GM21390 (cell line): ENCODE data around the gene FNTB.
"Not testable (repeated sequence)": the region's sequence is repeated elsewhere in the genome, so short reads cannot be mapped to it uniquely, and the experiment has no call there.

ENCODE experiments used
- ATAC-seq: cut with Tn5 transposase; IDR thresholded peaks from one replicate; pipeline ENCODE4 v1.9.1; 2021; ENCODE audit not compliant: unreplicated experiment

Gene FNTB

GRCh38 chr14:65011538-65011937, 24.8 kb downstream of the FNTB start:
- ATAC-seq: no peak

GRCh38 chr14:65012353-65012752, 25.7 kb downstream of the FNTB start:
- ATAC-seq: no peak

DNA sequence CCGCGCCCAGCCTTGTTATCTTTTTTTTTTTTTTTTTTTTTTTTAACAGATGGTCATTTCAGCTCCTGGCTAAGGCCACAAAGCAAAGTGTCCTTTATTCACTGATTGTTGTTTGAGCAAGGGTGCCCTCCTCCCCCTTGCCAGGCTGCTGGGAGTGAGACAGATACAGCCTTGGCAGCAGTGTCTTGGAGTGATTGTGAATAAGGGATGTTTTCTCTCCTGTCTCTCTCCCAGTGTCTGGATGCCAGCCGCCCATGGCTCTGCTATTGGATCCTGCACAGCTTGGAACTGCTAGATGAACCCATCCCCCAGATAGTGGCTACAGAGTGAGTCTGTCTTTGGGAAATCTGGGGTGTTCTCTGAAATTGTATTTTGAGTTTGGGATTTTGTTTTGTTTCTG, 28.7 kb downstream of the FNTB start:
- no peak for ATAC-seq

- ATAC-seq: no peak
Measured at GRCh38 chr14:65016471-65016870, 29.8 kb downstream of the FNTB start.

DNA sequence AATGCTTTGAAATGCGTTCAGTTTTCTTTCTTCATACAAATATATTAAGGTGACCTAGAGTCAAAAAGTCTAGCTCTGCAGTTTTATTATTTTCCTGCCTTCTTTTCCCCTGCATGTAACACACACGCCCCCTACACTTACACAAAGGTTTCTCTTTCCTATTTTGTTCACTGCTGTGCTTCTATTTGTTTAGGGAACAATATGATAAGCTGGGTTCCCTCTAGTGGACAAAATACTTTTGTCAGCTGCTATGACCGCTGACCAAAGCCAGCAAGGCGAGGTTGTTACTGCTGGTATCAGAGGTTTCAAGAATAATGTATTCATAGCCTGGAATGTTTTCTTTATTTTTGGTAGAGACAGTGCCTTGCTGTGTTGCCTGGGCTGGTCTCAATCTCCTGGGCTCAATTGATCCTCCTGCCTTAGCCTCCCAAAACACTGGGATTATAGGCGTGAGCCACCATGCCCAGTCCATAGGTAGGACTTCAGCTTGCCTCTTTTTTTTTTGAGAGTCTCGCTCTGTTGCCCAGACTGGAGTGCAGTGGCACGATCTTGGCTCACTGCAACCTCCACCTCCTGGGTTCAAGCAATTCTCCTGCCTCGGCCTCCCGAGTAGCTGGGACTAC, 33.4 kb downstream of the FNTB start:
- no peak for ATAC-seq

DNA sequence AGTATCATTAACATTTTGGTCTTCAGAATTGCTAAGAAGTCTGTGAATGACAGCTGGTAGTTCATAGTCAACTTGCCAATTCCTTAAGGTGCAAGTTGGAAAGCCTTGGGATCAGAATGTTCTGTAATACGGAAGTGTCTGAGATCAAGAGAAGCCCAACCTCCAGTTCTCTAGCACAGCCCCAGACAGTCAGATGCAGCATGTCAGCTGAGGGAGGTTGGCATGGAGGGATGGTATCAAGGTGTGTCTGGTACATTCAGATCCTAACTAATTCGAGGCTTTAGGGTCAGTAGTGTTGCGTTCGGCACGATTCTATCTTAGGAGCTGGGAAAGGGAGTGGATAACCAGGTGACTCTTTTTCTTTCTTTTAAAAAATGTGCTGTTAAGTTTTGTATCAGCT, 38.3 kb downstream of the FNTB start:
- ATAC-seq: no peak

DNA sequence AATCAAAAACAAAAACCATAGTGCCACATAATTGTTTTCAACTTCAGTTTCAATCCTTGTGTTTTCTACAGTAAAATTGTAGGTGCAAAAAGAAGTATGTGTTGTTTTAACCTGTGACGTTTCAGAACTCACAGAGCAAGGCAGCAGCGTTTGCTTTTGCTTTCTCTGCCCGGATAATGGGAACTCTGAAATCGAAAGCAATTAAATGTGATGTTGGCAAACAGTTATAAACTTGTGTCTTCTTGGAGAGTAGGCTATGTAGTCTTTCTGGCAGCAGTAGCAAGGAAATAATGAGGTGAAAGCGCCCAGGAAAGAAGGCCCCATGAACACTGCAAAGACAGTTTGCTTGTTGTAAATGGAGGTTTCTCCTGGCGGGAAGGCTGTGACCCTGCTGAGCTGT, 39.1 kb downstream of the FNTB start:
- ATAC-seq: no peak

DNA sequence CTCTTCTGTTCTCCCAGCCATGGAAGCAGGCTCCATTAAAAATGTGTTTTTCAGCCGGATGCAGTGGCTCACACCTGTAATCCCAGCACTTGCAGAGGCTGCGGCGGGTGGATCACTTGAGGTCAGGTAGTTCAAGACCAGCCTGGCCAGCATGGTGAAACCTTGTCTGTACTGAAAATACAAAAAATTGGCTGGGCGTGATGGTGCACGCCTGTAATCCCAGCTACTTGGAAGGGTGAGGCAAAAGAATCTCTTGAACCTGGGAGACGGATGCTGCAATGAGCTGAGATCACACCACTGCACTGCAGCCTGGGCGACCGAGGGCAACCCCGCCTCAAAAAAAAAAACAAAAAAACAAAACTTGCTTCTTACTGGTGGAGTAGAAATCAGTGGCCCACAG, 39.8 kb downstream of the FNTB start:
- ATAC-seq: no peak

GRCh38 chr14:65027127-65027799, 40.6 kb downstream of the FNTB start:
- no peak for ATAC-seq

DNA sequence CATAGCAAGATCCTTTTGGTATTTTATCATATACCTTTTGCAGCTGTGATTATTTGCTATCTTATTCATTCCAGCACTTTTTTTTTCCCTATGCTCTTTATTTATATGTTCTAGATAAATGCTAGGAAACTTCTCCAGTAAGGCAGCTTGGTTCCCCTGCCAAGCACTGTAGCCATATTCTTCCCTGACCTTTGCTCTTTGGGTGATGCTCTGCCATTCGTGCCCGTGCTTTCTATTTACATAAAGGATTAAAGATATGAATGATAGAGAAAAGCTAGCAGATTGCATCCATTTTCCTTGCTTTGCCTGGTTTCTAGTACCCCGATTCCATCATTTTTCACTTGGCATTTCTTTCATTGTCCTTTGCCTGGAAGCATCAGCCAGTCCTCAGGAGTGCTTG, 42.2 kb downstream of the FNTB start:
- ATAC-seq: no peak

GRCh38 chr14:65031321-65031720, 44.6 kb downstream of the FNTB start:
- ATAC-seq: not testable (repeated sequence)

GRCh38 chr14:65032319-65032718, 45.6 kb downstream of the FNTB start:
- ATAC-seq: no peak

DNA sequence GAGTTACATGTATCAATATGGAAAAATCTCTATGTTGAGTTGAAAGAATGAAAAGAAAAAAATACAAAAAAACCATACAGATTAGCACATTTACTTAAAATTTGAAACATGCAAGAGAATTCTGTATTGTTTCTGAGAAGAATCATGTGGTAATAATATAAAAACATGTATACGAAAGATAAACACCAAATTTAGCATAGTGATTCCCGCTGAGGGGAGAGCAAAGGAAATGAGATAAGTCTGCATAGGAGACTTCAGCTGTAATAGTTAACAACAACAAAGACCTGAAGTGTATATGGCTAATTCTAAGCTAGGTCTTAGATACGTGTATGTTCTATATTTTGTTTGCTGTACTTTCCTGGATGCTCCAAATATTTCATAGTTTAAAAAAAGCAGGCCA, 46.5 kb downstream of the FNTB start:
- no peak for ATAC-seq

DNA sequence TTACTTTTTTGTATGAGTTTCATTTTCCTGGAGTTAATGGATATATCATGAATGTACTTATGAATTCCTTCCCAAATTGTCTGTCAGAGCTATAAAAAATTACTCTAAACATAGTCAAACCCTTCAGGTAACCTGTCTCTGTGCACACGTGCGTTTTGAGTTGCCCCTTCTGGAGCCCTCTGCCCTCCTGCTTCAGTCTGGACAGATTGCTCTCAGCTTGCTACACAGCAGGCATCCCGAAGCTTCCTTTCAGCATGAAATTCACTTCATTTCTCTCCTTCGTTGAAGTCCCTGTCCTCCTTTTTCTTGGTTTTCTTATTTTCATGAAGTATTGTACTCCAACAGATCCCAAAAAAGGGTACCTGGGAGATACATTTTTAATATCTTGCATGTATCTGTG, 47.3 kb downstream of the FNTB start:
- ATAC-seq: no peak

- no peak for ATAC-seq
Measured at GRCh38 chr14:65035049-65035448, 48.4 kb downstream of the FNTB start.

GRCh38 chr14:65038966-65039365, 52.3 kb downstream of the FNTB start:
- ATAC-seq: no peak

- ATAC-seq: no peak
Measured at GRCh38 chr14:65040666-65041433, 54.2 kb downstream of the FNTB start.

DNA sequence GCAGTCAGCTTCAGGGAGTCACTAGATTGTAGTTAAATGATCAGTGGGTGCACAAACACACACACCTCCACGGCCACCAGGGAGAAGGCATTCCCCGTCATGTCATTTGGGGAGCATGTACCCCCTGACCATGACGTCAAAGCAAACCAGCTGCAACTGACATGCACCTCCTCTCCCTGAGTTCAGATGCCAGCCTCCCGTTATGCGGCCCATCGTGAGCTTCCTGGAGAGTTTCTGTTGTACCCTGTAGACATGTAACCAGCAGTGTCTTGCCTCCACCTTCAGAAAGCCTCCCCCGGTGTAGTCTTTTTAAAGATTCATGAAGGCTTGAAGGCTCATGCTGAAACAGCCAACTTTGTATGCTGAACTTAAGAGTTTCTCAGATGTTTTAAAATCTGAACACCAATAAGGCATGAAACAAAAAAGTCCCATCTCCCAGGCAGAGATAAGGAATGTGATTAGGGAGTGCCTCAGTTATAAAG, 54.8 kb downstream of the FNTB start:
- ATAC-seq: no peak

DNA sequence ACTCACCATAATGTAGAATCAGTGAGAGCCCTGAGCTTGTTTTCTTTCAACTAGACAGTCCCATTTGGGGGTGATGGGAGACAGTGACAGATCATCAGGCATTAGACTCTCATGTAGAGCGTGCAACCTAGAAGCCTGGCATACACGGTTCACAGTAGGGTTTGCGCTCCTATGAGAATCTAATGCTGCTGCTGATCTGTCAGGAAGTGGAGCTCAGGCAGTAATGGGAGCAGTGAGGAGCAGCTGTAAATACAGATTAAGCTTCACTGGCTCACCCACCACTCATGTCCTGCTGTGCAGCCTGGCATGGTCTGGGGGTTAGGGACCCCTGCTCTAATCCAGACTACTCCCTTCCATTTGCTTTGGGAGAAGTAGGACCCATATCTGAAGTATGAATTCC, 55.6 kb downstream of the FNTB start:
- ATAC-seq: peak; percentile 16

DNA sequence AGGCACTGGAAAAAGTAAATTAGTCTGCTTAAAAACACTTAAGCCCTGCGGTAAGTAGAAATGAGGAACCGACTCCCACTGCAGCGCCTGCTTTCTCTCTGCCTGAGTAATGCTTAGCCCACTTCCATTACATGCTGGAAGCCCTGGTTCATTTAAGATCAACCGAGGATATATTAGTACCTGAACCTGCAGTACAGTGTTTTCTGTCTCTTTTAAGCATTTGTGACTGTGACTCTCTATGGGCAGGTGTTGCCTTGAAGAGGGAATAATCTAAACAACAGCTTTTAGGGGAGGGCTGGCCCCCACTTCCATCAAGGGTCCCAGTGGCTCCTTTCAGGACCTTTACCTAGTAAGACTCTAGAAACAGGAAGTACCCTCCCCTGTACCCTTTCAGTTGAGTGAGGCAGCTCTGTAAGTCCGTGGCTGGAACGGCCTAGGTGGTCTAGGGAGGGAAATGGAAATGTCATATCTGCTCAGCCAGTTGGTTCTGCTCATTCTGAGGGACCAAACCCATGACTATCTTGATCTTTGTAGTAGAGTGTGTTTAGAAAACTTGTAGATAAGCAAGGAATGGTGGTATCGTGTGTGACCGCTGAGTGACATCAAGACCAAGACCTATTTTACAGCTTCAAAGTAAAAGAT, 56.2 kb downstream of the FNTB start:
- ATAC-seq: peak; percentile 57

DNA sequence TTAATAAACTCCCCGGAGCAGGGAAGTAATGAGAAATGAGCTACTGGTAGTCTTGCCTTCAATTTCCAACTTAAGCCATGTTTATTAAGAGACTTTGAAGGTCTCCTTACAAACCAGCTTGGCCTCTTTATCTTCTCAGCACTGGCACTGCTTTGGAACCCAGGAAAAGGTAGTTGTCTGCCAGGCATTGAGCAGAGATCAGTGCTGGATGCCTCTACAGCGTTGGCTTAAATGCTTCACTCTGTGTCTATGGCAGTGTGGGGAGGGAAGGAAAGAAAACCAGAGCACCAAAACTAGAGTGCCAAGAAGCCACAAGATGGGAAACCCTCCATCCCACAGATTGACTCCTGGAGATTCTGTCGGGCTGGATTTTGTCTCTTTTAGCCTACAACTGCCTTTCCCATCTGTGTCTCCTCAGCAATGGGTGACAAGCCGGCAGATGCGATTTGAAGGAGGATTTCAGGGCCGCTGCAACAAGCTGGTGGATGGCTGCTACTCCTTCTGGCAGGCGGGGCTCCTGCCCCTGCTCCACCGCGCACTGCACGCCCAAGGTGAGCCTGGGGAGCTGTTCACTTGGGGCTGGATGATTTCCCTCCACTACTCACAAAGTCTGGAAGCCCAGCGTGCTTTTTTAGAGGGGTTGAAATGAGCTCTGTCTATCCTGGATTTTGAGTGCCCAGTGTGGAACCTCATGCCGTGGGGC, 57.3 kb downstream of the FNTB start:
- ATAC-seq: no peak
